ENCODE measurements around the gene PBX3.
A peak's percentile ranks its signal among the peaks of the same experiment; 100 is the strongest.

PBX3 gene

GRCh38 chr9:125842242-125842641 lies 95.1 kb downstream of the PBX3 start:
- H3K4me3 ChIP-seq (ENCODE audit: low read depth, low read length) = no peak overlapping the region
- DNase-seq (ENCODE audit: low read depth) = no peak
- TF ChIP-seq CTCF (IDR thresholded peaks at IDR 0.05; ENCODE audit: control insufficient read depth, extremely low read depth, insufficient read depth) = no peak

GRCh38 chr9:125843646-125844045 lies 96.5 kb downstream of the PBX3 start:
- no peak overlapping the region for H3K4me3 ChIP-seq (ENCODE audit: low read depth, low read length)
- DNase-seq (ENCODE audit: low read depth) = no peak

GRCh38 chr9:125844611-125845010 lies 97.4 kb downstream of the PBX3 start:
- no peak for TF ChIP-seq CTCF (IDR thresholded peaks at IDR 0.05; ENCODE audit: control insufficient read depth, extremely low read depth, insufficient read depth)
- no peak overlapping the region for H3K4me3 ChIP-seq (ENCODE audit: low read depth, low read length)
- no peak for DNase-seq (ENCODE audit: low read depth)

More at GRCh38 chr9:125843646-125844045, 96.5 kb downstream of the PBX3 start:
- no peak for TF ChIP-seq CTCF (IDR thresholded peaks at IDR 0.05; ENCODE audit: control insufficient read depth, extremely low read depth, insufficient read depth)

- TF ChIP-seq CTCF (IDR thresholded peaks at IDR 0.05; ENCODE audit: control insufficient read depth, extremely low read depth, insufficient read depth) = no peak
- no peak for DNase-seq (ENCODE audit: low read depth)
- no peak overlapping the region for H3K4me3 ChIP-seq (ENCODE audit: low read depth, low read length)
These were observed 98.2 kb downstream of the PBX3 start for GRCh38 chr9:125845271-125845808.

GRCh38 chr9:125847735-125848134 lies 100.6 kb downstream of the PBX3 start:
- no peak for TF ChIP-seq CTCF (IDR thresholded peaks at IDR 0.05; ENCODE audit: control insufficient read depth, extremely low read depth, insufficient read depth)

GRCh38 chr9:125850106-125850632 lies 103.0 kb downstream of the PBX3 start:
- TF ChIP-seq CTCF (IDR thresholded peaks at IDR 0.05; ENCODE audit: control insufficient read depth, extremely low read depth, insufficient read depth) = no peak

More at GRCh38 chr9:125847735-125848134, 100.6 kb downstream of the PBX3 start:
- no peak for DNase-seq (ENCODE audit: low read depth)
- H3K4me3 ChIP-seq (ENCODE audit: low read depth, low read length) = no peak overlapping the region

GRCh38 chr9:125850763-125851162 lies 103.6 kb downstream of the PBX3 start:
- no peak for TF ChIP-seq CTCF (IDR thresholded peaks at IDR 0.05; ENCODE audit: control insufficient read depth, extremely low read depth, insufficient read depth)
- peak; percentile 58 for DNase-seq (ENCODE audit: low read depth)
- no peak overlapping the region for H3K4me3 ChIP-seq (ENCODE audit: low read depth, low read length)

More at GRCh38 chr9:125850106-125850632, 103.0 kb downstream of the PBX3 start:
- DNase-seq (ENCODE audit: low read depth) = no peak
- no peak overlapping the region for H3K4me3 ChIP-seq (ENCODE audit: low read depth, low read length)
